ENCODE data around the gene FECH.

Gene FECH

DNA sequence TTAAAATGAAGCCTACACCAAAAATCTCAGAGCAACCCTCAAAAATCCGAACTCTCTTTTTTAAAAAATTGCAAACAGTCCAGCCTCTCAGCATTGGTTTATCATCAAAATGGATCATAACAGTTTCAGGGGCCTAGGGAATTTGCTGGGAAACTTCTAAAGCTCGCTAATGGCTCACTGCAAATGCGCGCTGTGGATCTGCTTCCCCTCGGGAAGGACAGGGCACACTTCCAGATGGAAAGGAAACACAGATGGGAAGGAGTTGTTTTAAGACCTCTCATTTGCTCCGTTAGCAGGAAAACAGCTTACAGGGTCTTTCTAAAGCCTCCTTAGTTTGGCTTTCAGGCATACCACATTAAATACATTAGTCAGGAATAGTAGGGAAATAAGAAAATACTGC, 27.2 kb downstream of the FECH start:
- H3K9me3 ChIP-seq (ENCODE audit: control insufficient read depth in 2 of 2, low read length in 2 of 2), result no peaks in the 10 kb centered on the region

DNA sequence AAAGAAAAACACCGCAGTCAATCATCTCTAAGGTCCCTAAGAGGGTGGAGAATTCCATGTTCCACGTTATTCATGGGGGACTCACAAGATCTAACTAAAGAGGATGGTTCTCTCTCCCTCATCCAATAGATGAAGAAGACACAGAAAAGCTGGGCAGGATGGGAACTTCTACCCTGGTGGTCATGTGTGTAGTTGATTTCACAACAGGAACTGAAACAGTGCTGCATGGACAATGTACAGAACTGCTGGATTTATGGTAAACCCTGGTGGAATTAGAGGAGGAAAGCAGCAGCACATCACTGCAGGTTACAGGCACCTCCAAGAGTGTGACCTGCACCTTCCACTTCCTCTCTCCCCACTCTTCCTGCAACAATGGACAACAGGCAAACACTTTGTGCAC, 31.4 kb downstream of the FECH start:
- Histone ChIP-seq H3K36me3 (ENCODE audit: control insufficient read depth in 2 of 2, insufficient read depth in 2 of 2, low read length in 2 of 2) (peaks cover 6 to 34% of the 10 kb centered on the region in 2 donors), H3K27ac (ENCODE audit: low read depth in 2 of 2, low read length in 2 of 2) (no peak overlapping the region), H3K27me3 (ENCODE audit: control insufficient read depth in 2 of 2, insufficient read depth in 2 of 2, low read length in 2 of 2) (no peaks in the 10 kb centered on the region), H3K4me1 (ENCODE audit: control insufficient read depth in 2 of 2, insufficient read depth in 2 of 2, low read length in 2 of 2) (no peaks in the 10 kb centered on the region), H3K4me3 (ENCODE audit: low read length in 2 of 2) (no peak overlapping the region), H3K9me3 (ENCODE audit: control insufficient read depth in 2 of 2, low read length in 2 of 2) (no peaks in the 10 kb centered on the region), H3K9ac (ENCODE audit: low read depth in 1 of 2, low read length in 2 of 2) (no peak overlapping the region)

More for the DNA sequence above, 27.2 kb downstream of the FECH start:
- Histone ChIP-seq H3K9ac (ENCODE audit: low read depth in 1 of 2, low read length in 2 of 2) (no peak overlapping the region), H3K4me3 (ENCODE audit: low read length in 2 of 2) (no peak overlapping the region), H3K36me3 (ENCODE audit: control insufficient read depth in 2 of 2, insufficient read depth in 2 of 2, low read length in 2 of 2) (peaks cover 3 to 25% of the 10 kb centered on the region in 2 donors), H3K27me3 (ENCODE audit: control insufficient read depth in 2 of 2, insufficient read depth in 2 of 2, low read length in 2 of 2) (no peaks in the 10 kb centered on the region), H3K27ac (ENCODE audit: low read depth in 2 of 2, low read length in 2 of 2) (no peak overlapping the region), H3K4me1 (ENCODE audit: control insufficient read depth in 2 of 2, insufficient read depth in 2 of 2, low read length in 2 of 2) (no peaks in the 10 kb centered on the region)

DNA sequence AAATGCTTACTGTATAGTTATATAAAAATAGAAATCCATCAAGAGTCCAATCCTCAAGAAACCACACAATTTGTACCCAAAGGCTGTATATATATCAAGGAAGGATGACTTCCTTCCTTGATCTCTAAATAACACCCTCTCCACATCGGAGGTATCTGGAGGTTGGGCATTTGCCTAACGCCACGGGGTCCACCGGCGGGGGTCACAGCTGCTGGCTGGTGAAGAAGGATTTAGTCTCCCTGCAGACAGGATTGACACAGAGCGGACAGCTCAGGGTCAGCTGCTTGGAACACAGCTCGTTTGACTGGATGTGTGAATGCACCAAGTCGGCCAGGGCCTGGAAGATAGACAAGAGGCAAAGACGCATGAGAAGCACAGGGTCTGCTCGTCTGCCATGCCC, 36.0 kb downstream of the FECH start:
- Histone ChIP-seq H3K9me3 (ENCODE audit: control insufficient read depth in 2 of 2, low read length in 2 of 2) (no peaks in the 10 kb centered on the region), H3K4me1 (ENCODE audit: control insufficient read depth in 2 of 2, insufficient read depth in 2 of 2, low read length in 2 of 2) (no peaks in the 10 kb centered on the region), H3K36me3 (ENCODE audit: control insufficient read depth in 2 of 2, insufficient read depth in 2 of 2, low read length in 2 of 2) (peaks cover 10 to 22% of the 10 kb centered on the region in 2 donors)

DNA sequence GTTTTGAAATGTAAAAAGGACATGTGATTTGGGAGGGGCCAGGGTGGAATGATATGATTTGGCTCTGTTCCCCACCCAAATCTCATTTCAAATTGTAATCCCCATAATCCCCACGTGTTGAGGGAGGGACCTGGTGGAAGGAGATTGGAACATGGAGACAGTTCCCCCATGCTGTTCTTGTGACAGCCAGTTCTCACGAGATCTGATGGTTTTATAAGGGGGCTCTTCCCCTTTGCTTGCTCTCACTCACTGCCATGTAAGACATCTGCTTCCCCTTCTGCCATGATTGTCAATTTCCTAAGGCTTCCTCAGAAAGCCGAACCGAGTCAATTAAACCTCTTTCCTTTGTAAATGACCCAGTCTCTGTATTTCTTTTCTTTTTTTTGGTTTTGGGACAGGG, 39.2 kb downstream of the FECH start:
- Histone ChIP-seq H3K27ac (ENCODE audit: low read depth in 2 of 2, low read length in 2 of 2) (no peak overlapping the region), H3K4me1 (ENCODE audit: control insufficient read depth in 2 of 2, insufficient read depth in 2 of 2, low read length in 2 of 2) (no peaks in the 10 kb centered on the region), H3K9me3 (ENCODE audit: control insufficient read depth in 2 of 2, low read length in 2 of 2) (no peaks in the 10 kb centered on the region), H3K36me3 (ENCODE audit: control insufficient read depth in 2 of 2, insufficient read depth in 2 of 2, low read length in 2 of 2) (peaks cover 5 to 11% of the 10 kb centered on the region in 2 donors), H3K9ac (ENCODE audit: low read depth in 1 of 2, low read length in 2 of 2) (no peak overlapping the region), H3K27me3 (ENCODE audit: control insufficient read depth in 2 of 2, insufficient read depth in 2 of 2, low read length in 2 of 2) (no peaks in the 10 kb centered on the region), H3K4me3 (ENCODE audit: low read length in 2 of 2) (no peak overlapping the region)

More for the DNA sequence above, 36.0 kb downstream of the FECH start:
- Histone ChIP-seq H3K27ac (ENCODE audit: low read depth in 2 of 2, low read length in 2 of 2) (no peak overlapping the region), H3K27me3 (ENCODE audit: control insufficient read depth in 2 of 2, insufficient read depth in 2 of 2, low read length in 2 of 2) (no peaks in the 10 kb centered on the region), H3K9ac (ENCODE audit: low read depth in 1 of 2, low read length in 2 of 2) (no peak overlapping the region), H3K4me3 (ENCODE audit: low read length in 2 of 2) (no peak overlapping the region)

DNA sequence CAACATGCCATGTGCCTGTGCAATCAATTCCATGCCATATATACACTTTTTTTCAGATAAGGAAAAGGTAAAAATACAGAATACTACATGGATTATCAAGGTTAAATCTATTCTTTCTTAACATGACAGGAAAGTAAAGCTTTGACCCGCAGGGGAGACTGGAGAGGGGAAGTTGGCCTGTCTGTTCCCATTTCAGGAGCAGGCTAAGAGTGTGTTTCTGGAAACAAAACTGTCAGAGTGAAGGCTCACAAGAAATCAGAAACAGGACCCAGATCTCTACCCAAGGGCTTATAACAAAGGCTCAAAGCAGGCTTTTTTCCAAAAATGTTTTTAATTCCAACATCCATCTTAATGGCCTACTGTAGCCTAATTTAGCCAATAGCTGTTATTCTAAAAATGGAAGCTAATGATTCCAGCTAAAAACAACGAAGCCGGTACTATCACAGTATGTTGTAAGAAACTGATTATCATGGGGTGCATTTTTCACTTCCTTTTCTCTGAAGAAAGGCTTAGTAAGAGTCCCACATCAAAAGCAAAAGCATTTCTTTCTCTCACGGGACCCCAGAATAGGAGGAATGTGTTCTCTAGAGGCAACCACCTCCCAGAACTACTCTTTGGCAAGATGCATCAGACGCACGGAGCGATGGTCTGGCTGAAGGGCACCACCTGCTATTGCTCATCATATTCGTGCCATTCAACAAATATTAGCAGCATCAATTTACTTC, 41.4 kb downstream of the FECH start:
- Histone ChIP-seq H3K4me1 (ENCODE audit: control insufficient read depth in 2 of 2, insufficient read depth in 2 of 2, low read length in 2 of 2) (no peaks in the 10 kb centered on the region), H3K4me3 (ENCODE audit: low read length in 2 of 2) (no peak overlapping the region), H3K27ac (ENCODE audit: low read depth in 2 of 2, low read length in 2 of 2) (no peak overlapping the region), H3K27me3 (ENCODE audit: control insufficient read depth in 2 of 2, insufficient read depth in 2 of 2, low read length in 2 of 2) (no peaks in the 10 kb centered on the region), H3K9ac (ENCODE audit: low read depth in 1 of 2, low read length in 2 of 2) (no peak overlapping the region), H3K9me3 (ENCODE audit: control insufficient read depth in 2 of 2, low read length in 2 of 2) (no peaks in the 10 kb centered on the region), H3K36me3 (ENCODE audit: control insufficient read depth in 2 of 2, insufficient read depth in 2 of 2, low read length in 2 of 2) (peaks cover 3 to 4% of the 10 kb centered on the region in 2 donors)

DNA sequence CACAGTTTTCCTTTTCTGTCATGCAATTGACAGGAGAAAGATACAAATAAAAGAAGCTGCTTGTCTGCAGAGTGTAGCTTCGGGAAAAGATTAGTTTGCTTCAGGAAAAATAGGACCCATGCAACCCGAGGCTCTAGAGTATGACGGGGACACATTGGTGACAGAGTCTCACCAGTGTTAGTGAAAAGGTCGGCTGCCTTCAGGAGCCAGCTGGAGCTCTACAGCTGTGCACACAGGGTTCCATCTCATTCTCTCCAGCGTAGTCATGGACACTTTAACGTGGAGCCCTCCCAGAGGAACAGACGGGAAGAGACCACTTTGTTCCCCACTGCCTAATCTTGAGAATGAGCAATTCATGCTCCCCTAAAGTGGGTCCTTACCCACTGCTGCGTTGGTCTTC, 42.9 kb downstream of the FECH start:
- H3K4me1 ChIP-seq (ENCODE audit: control insufficient read depth in 2 of 2, insufficient read depth in 2 of 2, low read length in 2 of 2), result no peaks in the 10 kb centered on the region
- H3K9ac ChIP-seq (ENCODE audit: low read depth in 1 of 2, low read length in 2 of 2), result no peak overlapping the region
- H3K36me3 ChIP-seq (ENCODE audit: control insufficient read depth in 2 of 2, insufficient read depth in 2 of 2, low read length in 2 of 2), result no peaks in the 10 kb centered on the region
- no peak overlapping the region for H3K27ac ChIP-seq (ENCODE audit: low read depth in 2 of 2, low read length in 2 of 2)
- H3K9me3 ChIP-seq (ENCODE audit: control insufficient read depth in 2 of 2, low read length in 2 of 2), result no peaks in the 10 kb centered on the region
- no peaks in the 10 kb centered on the region for H3K27me3 ChIP-seq (ENCODE audit: control insufficient read depth in 2 of 2, insufficient read depth in 2 of 2, low read length in 2 of 2)
- no peak overlapping the region for H3K4me3 ChIP-seq (ENCODE audit: low read length in 2 of 2)

DNA sequence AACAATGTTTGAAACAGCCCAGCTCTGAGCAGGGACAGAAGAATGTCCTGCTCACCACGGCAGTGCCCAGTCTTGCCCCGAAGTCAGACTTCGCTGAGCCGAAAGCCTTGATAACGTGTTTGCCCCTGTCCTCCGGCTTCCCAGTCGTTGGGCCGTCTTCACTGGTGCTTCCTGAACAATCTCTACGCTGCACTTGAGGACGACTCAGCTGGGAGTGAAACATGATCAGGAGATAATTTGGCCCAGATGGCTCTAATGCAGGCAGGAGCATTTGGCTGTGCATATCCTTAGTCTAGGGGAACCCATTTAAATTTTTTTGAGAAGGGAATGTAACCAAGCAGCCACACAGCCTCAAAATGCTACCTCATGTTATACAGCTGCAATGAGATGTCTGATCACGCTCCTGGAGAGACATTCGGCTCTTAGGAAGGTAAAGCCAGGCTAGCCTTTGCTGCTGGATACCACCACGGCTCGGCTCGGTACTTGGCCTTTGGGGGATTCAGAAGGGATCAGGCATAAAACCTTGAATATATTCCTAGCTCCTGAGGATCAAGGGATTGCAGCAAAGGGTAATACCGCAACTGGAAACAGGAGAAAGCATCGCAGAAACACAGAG, 43.6 kb downstream of the FECH start:
- no peaks in the 10 kb centered on the region for H3K4me1 ChIP-seq (ENCODE audit: control insufficient read depth in 2 of 2, insufficient read depth in 2 of 2, low read length in 2 of 2)
- no peak overlapping the region for H3K4me3 ChIP-seq (ENCODE audit: low read length in 2 of 2)
- H3K27me3 ChIP-seq (ENCODE audit: control insufficient read depth in 2 of 2, insufficient read depth in 2 of 2, low read length in 2 of 2), result no peaks in the 10 kb centered on the region
- no peaks in the 10 kb centered on the region for H3K9me3 ChIP-seq (ENCODE audit: control insufficient read depth in 2 of 2, low read length in 2 of 2)
- no peak overlapping the region for H3K9ac ChIP-seq (ENCODE audit: low read depth in 1 of 2, low read length in 2 of 2)
- no peaks in the 10 kb centered on the region for H3K36me3 ChIP-seq (ENCODE audit: control insufficient read depth in 2 of 2, insufficient read depth in 2 of 2, low read length in 2 of 2)
- H3K27ac ChIP-seq (ENCODE audit: low read depth in 2 of 2, low read length in 2 of 2), result no peak overlapping the region

GRCh38 chr18:57542126-57542525, 44.4 kb downstream of the FECH start:
- no peaks in the 10 kb centered on the region for H3K4me1 ChIP-seq (ENCODE audit: control insufficient read depth in 2 of 2, insufficient read depth in 2 of 2, low read length in 2 of 2)
- no peaks in the 10 kb centered on the region for H3K36me3 ChIP-seq (ENCODE audit: control insufficient read depth in 2 of 2, insufficient read depth in 2 of 2, low read length in 2 of 2)
- H3K9ac ChIP-seq (ENCODE audit: low read depth in 1 of 2, low read length in 2 of 2), result no peak overlapping the region
- no peak overlapping the region for H3K4me3 ChIP-seq (ENCODE audit: low read length in 2 of 2)
- no peak overlapping the region for H3K27ac ChIP-seq (ENCODE audit: low read depth in 2 of 2, low read length in 2 of 2)
- H3K9me3 ChIP-seq (ENCODE audit: control insufficient read depth in 2 of 2, low read length in 2 of 2), result no peaks in the 10 kb centered on the region
- H3K27me3 ChIP-seq (ENCODE audit: control insufficient read depth in 2 of 2, insufficient read depth in 2 of 2, low read length in 2 of 2), result no peaks in the 10 kb centered on the region

DNA sequence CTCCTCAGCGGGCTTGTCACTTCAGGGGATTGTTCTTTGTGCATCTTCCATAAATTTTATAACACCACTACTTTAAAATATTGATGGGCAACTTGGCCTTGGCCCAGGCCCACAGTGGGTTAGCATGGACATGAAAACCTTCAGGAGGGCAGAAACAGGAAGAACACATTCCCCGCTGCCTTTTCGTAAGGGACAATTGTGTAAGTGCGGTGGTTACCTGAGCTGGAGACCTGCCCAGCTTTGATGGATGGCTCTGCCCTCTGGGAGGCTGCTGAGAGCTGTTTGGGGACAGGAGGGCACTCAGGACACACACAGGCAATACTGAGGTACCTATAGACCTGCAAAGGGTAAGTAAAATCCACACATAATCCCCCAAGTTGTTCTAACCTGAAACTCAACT, 46.8 kb downstream of the FECH start:
- H3K27ac ChIP-seq (ENCODE audit: low read depth in 2 of 2, low read length in 2 of 2), result no peak overlapping the region
- H3K4me3 ChIP-seq (ENCODE audit: low read length in 2 of 2), result no peak overlapping the region
- no peak overlapping the region for H3K9ac ChIP-seq (ENCODE audit: low read depth in 1 of 2, low read length in 2 of 2)
- no peaks in the 10 kb centered on the region for H3K36me3 ChIP-seq (ENCODE audit: control insufficient read depth in 2 of 2, insufficient read depth in 2 of 2, low read length in 2 of 2)
- H3K9me3 ChIP-seq (ENCODE audit: control insufficient read depth in 2 of 2, low read length in 2 of 2), result no peaks in the 10 kb centered on the region
- H3K4me1 ChIP-seq (ENCODE audit: control insufficient read depth in 2 of 2, insufficient read depth in 2 of 2, low read length in 2 of 2), result no peaks in the 10 kb centered on the region
- no peaks in the 10 kb centered on the region for H3K27me3 ChIP-seq (ENCODE audit: control insufficient read depth in 2 of 2, insufficient read depth in 2 of 2, low read length in 2 of 2)

GRCh38 chr18:57538614-57539013, 47.9 kb downstream of the FECH start:
- Histone ChIP-seq H3K9me3 (ENCODE audit: control insufficient read depth in 2 of 2, low read length in 2 of 2) (no peaks in the 10 kb centered on the region), H3K4me3 (ENCODE audit: low read length in 2 of 2) (no peak overlapping the region), H3K27ac (ENCODE audit: low read depth in 2 of 2, low read length in 2 of 2) (no peak overlapping the region), H3K4me1 (ENCODE audit: control insufficient read depth in 2 of 2, insufficient read depth in 2 of 2, low read length in 2 of 2) (no peaks in the 10 kb centered on the region), H3K27me3 (ENCODE audit: control insufficient read depth in 2 of 2, insufficient read depth in 2 of 2, low read length in 2 of 2) (no peaks in the 10 kb centered on the region), H3K9ac (ENCODE audit: low read depth in 1 of 2, low read length in 2 of 2) (no peak overlapping the region), H3K36me3 (ENCODE audit: control insufficient read depth in 2 of 2, insufficient read depth in 2 of 2, low read length in 2 of 2) (no peaks in the 10 kb centered on the region)

All from mucosa of rectum (tissue), 2 donors.